Measurements from ENCODE around the gene OR1E1. TPM values are rescaled to one million over a fixed set of nuclear protein-coding genes. Genes with fewer than 3 reads are reported as not detected.
"Not testable (repeated sequence)": the region's sequence is repeated elsewhere in the genome, so short reads cannot be mapped to it uniquely, and the experiment has no call there.

Gene OR1E1
- total RNA-seq, 6 experiments from 2014 or later, result not detected

DNA sequence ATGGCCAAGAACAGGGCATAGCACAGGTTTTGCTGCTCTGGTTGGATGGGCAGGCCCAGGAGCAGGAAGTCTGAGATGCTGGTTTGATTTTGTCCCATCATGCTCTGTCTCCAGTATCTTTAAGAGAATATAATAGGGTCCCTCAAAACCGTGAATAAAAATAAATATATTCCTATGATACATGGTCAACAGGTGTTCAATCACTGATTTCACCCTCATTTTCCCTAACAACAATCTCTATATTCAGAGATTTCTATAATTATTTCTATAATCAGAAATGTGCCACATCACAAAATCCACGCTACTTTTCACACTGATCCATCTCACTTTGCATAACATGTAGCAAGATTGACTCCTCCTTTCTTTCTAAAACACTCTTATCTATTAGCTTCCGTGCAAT, 35.5 kb upstream of the OR1E1 start, which contains the start of gene OR1E2:
Gene OR1E2 (minus strand): TSS at position 101 of the 400 bp plus-strand sequence. CDS start 0 bp downstream, at position 101.
- no peaks in the 10 kb centered on the region for H3K4me1 ChIP-seq
- WGBS (ENCODE audit: insufficient coverage, low coverage, low lambda C conversion rate, missing lambda C conversion rate), result 60% methylated on average over 3 of the region's 3 CpGs
- TF ChIP-seq POLR2A (IDR thresholded peaks at IDR 0.05), result no peak
- TF ChIP-seq, protein P1, sequence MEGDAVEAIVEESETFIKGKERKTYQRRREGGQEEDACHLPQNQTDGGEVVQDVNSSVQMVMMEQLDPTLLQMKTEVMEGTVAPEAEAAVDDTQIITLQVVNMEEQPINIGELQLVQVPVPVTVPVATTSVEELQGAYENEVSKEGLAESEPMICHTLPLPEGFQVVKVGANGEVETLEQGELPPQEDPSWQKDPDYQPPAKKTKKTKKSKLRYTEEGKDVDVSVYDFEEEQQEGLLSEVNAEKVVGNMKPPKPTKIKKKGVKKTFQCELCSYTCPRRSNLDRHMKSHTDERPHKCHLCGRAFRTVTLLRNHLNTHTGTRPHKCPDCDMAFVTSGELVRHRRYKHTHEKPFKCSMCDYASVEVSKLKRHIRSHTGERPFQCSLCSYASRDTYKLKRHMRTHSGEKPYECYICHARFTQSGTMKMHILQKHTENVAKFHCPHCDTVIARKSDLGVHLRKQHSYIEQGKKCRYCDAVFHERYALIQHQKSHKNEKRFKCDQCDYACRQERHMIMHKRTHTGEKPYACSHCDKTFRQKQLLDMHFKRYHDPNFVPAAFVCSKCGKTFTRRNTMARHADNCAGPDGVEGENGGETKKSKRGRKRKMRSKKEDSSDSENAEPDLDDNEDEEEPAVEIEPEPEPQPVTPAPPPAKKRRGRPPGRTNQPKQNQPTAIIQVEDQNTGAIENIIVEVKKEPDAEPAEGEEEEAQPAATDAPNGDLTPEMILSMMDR (IDR thresholded peaks at IDR 0.05), result no peak
- H3K27ac ChIP-seq, result no peak within 1 kb of the TSS
- intact Hi-C loops (cut with DNase I), result no loop called here
- no peaks in the 10 kb centered on the region for H3K36me3 ChIP-seq
- DNase-seq (no peak), ATAC-seq (no peak)
- peaks cover 0 to 3% of the 10 kb centered on the region in 2 donors for H3K27me3 ChIP-seq
- H3K9me3 ChIP-seq, result no peaks in the 10 kb centered on the region
- no peak within 1 kb of the TSS for H3K4me3 ChIP-seq

DNA sequence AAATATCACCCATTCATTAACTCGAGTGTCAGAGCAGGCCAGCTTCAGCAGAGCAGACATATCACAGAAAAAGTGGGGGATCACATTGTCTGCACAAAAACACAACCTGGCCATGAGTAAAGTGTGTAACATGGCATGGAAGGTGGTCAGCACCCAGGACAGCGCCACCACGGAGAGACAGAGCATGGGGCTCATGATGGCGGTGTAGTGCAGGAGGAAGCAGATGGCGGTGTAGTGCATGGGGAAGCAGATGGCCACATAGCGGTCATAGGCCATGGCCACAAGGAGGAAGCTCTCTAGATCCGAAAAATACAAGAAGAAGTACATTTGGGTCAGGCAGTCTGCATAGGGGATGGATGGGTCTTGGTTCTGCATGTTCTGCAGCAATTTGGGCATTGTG, 35.0 kb upstream of the OR1E1 start:
- H3K27ac ChIP-seq; H3K9me3 ChIP-seq; DNase-seq; intact Hi-C loops (cut with DNase I); H3K36me3 ChIP-seq; H3K4me1 ChIP-seq; H3K4me3 ChIP-seq; H3K27me3 ChIP-seq: not testable (repeated sequence)
- peak in 1 of 4 donors; percentile 25 for ATAC-seq
- WGBS (ENCODE audit: insufficient coverage, low coverage, low lambda C conversion rate, missing lambda C conversion rate), result 32% methylated on average over 6 of the region's 7 CpGs

DNA sequence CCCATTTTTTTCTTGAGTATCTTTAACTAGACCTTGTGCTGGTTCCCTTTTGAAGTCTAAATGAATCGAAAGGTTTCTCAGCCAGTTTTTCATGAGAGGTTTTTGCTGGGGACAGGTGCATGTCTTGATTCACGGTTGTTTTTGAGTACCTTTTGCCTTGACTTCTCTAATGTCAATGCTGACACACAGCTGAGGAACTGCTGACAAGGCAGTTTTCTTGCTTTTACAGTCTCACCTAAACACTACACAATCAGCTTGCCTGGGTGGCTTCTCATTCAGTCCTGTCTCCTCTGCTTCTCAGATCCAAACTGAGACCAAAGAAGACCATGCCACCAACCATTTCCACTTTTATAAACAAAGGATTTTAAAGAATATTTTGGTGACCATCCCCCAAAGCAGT, 20.0 kb upstream of the OR1E1 start:
- Histone ChIP-seq H3K4me3 (no peak overlapping the region), H3K4me1 (no peaks in the 10 kb centered on the region), H3K27ac (no peak overlapping the region), H3K9me3 (no peaks in the 10 kb centered on the region), H3K36me3 (no peaks in the 10 kb centered on the region), H3K27me3 (no peaks in the 10 kb centered on the region)
- no peak for TF ChIP-seq POLR2A (IDR thresholded peaks at IDR 0.05)
- TF ChIP-seq, protein P1 (IDR thresholded peaks at IDR 0.05), result no peak
- intact Hi-C loops (cut with DNase I), result no loop called here
- 46% methylated on average over 2 of the region's 2 CpGs for WGBS (ENCODE audit: insufficient coverage, low coverage, low lambda C conversion rate, missing lambda C conversion rate)
- DNase-seq (no peak), ATAC-seq (no peak)

DNA sequence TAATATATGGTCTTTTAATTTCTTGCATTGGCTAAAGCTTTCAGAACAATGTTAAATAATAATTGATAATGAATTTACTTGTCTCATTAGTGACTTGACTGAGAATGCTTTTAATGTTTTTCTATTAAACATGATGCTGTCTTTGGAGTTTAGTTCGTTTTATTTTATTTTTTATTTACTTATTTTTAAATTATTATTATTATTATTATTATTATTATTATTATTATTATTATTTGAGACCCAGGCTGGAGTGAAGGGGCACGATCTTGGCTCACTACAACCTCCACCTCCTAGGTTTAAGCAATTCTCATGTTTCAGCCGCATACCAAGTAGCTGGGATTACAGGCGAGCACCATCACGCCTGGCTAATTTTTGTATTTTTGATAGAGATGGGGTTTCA, 17.4 kb upstream of the OR1E1 start:
- DNase-seq (no peak), ATAC-seq (no peak)
- H3K4me1 ChIP-seq, result no peaks in the 10 kb centered on the region
- no peak overlapping the region for H3K27ac ChIP-seq
- 68% methylated on average over 5 of the region's 5 CpGs for WGBS (ENCODE audit: insufficient coverage, low coverage, low lambda C conversion rate, missing lambda C conversion rate)
- intact Hi-C loops (cut with DNase I), result no loop called here
- no peak for TF ChIP-seq POLR2A (IDR thresholded peaks at IDR 0.05)
- TF ChIP-seq, protein P1 (IDR thresholded peaks at IDR 0.05), result no peak
- H3K36me3 ChIP-seq, result no peaks in the 10 kb centered on the region
- no peaks in the 10 kb centered on the region for H3K27me3 ChIP-seq
- H3K4me3 ChIP-seq, result no peak overlapping the region
- H3K9me3 ChIP-seq, result no peaks in the 10 kb centered on the region

DNA sequence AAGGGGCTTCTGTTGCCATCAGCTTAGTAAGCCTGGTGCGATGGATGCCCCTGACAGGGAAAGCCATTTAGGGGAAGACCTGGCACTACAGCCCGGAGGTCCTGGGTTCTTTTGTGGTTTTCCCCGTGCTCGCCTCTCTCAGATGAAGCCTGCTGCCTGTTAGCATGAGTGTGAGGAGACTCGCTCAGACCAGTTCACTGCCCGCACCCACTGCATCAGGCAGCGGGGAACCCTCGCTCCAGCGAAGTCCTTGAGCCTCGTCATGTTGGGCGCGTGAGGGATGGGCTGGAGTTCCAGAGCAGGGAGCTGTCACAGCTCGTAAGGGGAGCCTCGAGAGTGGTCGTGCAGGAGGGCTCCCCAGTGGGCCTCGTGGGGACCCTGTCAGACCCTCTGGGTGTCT, 14.0 kb upstream of the OR1E1 start:
- intact Hi-C loops (cut with DNase I); H3K9me3 ChIP-seq; H3K36me3 ChIP-seq; H3K27ac ChIP-seq; DNase-seq; ATAC-seq; H3K4me3 ChIP-seq; H3K4me1 ChIP-seq; H3K27me3 ChIP-seq: not testable (repeated sequence)
- no CpG with 5 or more reads among the region's 16 CpGs for WGBS (ENCODE audit: insufficient coverage, low coverage, low lambda C conversion rate, missing lambda C conversion rate)

DNA sequence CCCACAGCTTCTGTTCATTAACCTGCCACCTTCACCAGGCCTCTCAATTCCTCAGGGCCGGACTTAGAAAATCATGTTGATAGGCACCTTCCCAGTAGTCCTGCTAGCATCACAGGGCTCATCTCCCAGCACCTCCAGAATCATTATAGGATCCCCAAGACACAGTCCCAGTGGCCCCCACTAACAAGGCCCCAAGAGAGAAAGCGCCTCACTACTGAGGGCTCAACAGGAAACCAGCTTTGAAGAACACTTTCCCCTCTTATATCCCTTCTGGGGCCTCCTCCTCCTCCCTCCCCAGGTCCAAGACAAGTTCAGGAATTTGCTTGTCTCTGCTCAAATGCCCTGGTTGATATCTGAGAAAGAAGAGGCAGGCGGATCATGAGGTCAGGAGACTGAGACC, 12.9 kb upstream of the OR1E1 start, which contains the start of gene OR3A3:
Gene OR3A3 (plus strand): TSS at position 301 of the 400 bp plus-strand sequence.
- DNase-seq (no peak), ATAC-seq (no peak)
- intact Hi-C loops (cut with DNase I), result no loop called here
- no peaks in the 10 kb centered on the region for H3K36me3 ChIP-seq
- no peaks in the 10 kb centered on the region for H3K4me1 ChIP-seq
- 76% methylated on average over 2 of the region's 3 CpGs for WGBS (ENCODE audit: insufficient coverage, low coverage, low lambda C conversion rate, missing lambda C conversion rate)
- no peaks in the 10 kb centered on the region for H3K9me3 ChIP-seq
- TF ChIP-seq, protein P1 (IDR thresholded peaks at IDR 0.05), result no peak
- no peak for TF ChIP-seq POLR2A (IDR thresholded peaks at IDR 0.05)
- H3K4me3 ChIP-seq, result no peak within 1 kb of the TSS
- H3K27me3 ChIP-seq, result no peaks in the 10 kb centered on the region
- H3K27ac ChIP-seq, result no peak within 1 kb of the TSS

DNA sequence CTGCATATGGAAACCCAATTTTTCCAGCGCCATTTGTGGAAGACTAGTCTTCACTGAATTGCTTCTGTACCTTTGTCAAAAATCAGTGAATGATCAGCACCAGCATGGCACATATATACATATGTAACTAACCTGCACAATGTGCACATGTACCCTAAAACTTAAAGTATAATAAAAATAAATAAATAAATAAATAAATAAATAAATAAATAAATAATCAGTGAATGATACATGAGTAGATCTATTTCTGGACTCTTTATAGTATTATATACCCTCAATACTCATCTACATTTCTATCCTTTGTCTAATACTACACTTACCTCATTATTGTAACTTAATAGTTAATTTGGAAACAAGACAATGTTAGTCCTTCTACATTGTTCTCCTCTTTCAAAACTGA, 5.6 kb upstream of the OR1E1 start:
- H3K9me3 ChIP-seq, result not testable (repeated sequence)

More for the DNA sequence above, 5.6 kb upstream of the OR1E1 start:
- H3K27ac ChIP-seq; DNase-seq; H3K27me3 ChIP-seq; H3K4me1 ChIP-seq; intact Hi-C loops (cut with DNase I); H3K4me3 ChIP-seq; ATAC-seq; H3K36me3 ChIP-seq: not testable (repeated sequence)
- 91% methylated on average over 1 of the region's 1 CpG for WGBS (ENCODE audit: insufficient coverage, low coverage, low lambda C conversion rate, missing lambda C conversion rate)

Data from right lobe of liver (tissue), 6 donors.